H1 (cell line): Measurements from ENCODE around the gene UCN. TPM values are rescaled to one million over a fixed set of nuclear protein-coding genes. Genes with fewer than 3 reads are reported as not detected.

Experiments
- CTBP2 ChIP-seq: IDR thresholded peaks from 2 replicates; pipeline ENCODE4 v1.7.0; 2011; ENCODE audit warnings: borderline replicate concordance, mild to moderate bottlenecking, moderate library complexity, mixed read lengths, low read length; ENCODE audit not compliant: insufficient read depth, insufficient read length
- EZH2 ChIP-seq: fragments of 200-600 bp; sonication (generic); IDR thresholded peaks from 2 replicates; pipeline ENCODE4 v1.7.1; 2012; ENCODE audit warnings: low read depth, mild to moderate bottlenecking, moderate library complexity, low read length, inconsistent platforms; ENCODE audit not compliant: severe bottlenecking
- FOSL1 ChIP-seq: IDR thresholded peaks from 2 replicates; pipeline ENCODE4 v1.6.1; 2011; ENCODE audit warnings: mild to moderate bottlenecking, low read depth, low read length, moderate library complexity; ENCODE audit not compliant: insufficient read depth
- KDM4A ChIP-seq: IDR thresholded peaks from one replicate; pipeline ENCODE4 v1.7.1; 2012; ENCODE audit warnings: low read depth, mild to moderate bottlenecking, moderate library complexity, low read length, inconsistent platforms; ENCODE audit not compliant: severe bottlenecking
- NANOG ChIP-seq: IDR thresholded peaks from 2 replicates; pipeline ENCODE4 v1.6.1; 2011; ENCODE audit warnings: low read length, low read depth, mild to moderate bottlenecking, inconsistent platforms; ENCODE audit not compliant: insufficient read depth, poor library complexity, severe bottlenecking
- POLR2AphosphoS5 ChIP-seq: IDR thresholded peaks from 2 replicates; pipeline ENCODE4 v1.6.1; 2011; ENCODE audit warnings: low read depth, low read length
- POU5F1 ChIP-seq: IDR thresholded peaks from 2 replicates; pipeline ENCODE4 v1.6.1; 2011; ENCODE audit warnings: low read depth, mild to moderate bottlenecking, low read length, moderate library complexity
- SP1 ChIP-seq: IDR thresholded peaks from 2 replicates; pipeline ENCODE4 v1.6.1; 2011; ENCODE audit warnings: low read depth, low read length
- polyA plus RNA-seq, 7 experiments: library from polyadenylated mRNA; depleted of rRNA in 3 of 7; stranded (reverse) in 5 of 7; unstranded in 2 of 7; fragments of >200 nt in 5 of 7; fragments of 200-250 nt in 2 of 7; gene quantifications; 1 replicate in 5 of 7; 2 replicates in 1 of 7; 4 replicates in 1 of 7; pipeline versions ENCODE4 v1.2.1 to v1.2.3, GENCODE V29; 2011 to 2013; ENCODE audit warnings: missing spikeins in 2 of 7, mixed read lengths in 2 of 7
- total RNA-seq: library from RNA; stranded (reverse); fragmentation: NEBNext Ultra II Directional; extraction: Animal tissue kit (Norgen Biotek cat#: 25700); gene quantifications from 2 replicates; pipeline ENCODE4 v1.2.1, GENCODE V29; 2021
- TF ChIP-seq, protein P1 (sequence below): fragments of 300-600 bp; sonication (generic); IDR thresholded peaks from 2 replicates; pipeline ENCODE4 v1.7.1; 2012; ENCODE audit warnings: low read length, moderate library complexity, mild to moderate bottlenecking, inconsistent platforms; ENCODE audit not compliant: insufficient replicate concordance
- TF ChIP-seq, protein P2 (sequence below): IDR thresholded peaks from 2 replicates; pipeline ENCODE4 v1.6.1; 2012; ENCODE audit warnings: low read length, inconsistent platforms

The UCN gene
- total and polyA plus RNA-seq, 2 of the 8 experiments (the other 6 are each of a cell fraction or from before 2014, with no cell fraction given) = 0.35 TPM; not detected in 1

DNA sequence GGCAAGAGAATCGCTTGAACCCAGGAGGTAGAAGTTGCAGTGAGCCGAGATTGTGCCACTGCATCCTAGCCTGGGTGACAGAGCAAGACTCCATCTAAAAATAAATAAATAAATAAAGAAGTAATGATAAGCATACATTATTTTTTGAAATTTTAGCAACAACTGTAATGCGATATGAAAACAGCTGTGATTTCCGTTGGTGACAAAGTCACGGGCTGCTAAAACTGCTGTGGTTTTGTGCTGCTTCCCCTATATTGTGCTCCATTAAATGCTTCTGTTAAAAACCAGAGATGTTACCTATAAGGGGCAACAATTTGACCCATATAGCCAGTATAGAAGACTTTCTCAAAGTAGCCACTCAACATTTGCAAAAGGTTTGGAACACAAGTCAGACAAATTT lies 17.7 kb downstream of the UCN start (continued):
- TF ChIP-seq, protein P1, sequence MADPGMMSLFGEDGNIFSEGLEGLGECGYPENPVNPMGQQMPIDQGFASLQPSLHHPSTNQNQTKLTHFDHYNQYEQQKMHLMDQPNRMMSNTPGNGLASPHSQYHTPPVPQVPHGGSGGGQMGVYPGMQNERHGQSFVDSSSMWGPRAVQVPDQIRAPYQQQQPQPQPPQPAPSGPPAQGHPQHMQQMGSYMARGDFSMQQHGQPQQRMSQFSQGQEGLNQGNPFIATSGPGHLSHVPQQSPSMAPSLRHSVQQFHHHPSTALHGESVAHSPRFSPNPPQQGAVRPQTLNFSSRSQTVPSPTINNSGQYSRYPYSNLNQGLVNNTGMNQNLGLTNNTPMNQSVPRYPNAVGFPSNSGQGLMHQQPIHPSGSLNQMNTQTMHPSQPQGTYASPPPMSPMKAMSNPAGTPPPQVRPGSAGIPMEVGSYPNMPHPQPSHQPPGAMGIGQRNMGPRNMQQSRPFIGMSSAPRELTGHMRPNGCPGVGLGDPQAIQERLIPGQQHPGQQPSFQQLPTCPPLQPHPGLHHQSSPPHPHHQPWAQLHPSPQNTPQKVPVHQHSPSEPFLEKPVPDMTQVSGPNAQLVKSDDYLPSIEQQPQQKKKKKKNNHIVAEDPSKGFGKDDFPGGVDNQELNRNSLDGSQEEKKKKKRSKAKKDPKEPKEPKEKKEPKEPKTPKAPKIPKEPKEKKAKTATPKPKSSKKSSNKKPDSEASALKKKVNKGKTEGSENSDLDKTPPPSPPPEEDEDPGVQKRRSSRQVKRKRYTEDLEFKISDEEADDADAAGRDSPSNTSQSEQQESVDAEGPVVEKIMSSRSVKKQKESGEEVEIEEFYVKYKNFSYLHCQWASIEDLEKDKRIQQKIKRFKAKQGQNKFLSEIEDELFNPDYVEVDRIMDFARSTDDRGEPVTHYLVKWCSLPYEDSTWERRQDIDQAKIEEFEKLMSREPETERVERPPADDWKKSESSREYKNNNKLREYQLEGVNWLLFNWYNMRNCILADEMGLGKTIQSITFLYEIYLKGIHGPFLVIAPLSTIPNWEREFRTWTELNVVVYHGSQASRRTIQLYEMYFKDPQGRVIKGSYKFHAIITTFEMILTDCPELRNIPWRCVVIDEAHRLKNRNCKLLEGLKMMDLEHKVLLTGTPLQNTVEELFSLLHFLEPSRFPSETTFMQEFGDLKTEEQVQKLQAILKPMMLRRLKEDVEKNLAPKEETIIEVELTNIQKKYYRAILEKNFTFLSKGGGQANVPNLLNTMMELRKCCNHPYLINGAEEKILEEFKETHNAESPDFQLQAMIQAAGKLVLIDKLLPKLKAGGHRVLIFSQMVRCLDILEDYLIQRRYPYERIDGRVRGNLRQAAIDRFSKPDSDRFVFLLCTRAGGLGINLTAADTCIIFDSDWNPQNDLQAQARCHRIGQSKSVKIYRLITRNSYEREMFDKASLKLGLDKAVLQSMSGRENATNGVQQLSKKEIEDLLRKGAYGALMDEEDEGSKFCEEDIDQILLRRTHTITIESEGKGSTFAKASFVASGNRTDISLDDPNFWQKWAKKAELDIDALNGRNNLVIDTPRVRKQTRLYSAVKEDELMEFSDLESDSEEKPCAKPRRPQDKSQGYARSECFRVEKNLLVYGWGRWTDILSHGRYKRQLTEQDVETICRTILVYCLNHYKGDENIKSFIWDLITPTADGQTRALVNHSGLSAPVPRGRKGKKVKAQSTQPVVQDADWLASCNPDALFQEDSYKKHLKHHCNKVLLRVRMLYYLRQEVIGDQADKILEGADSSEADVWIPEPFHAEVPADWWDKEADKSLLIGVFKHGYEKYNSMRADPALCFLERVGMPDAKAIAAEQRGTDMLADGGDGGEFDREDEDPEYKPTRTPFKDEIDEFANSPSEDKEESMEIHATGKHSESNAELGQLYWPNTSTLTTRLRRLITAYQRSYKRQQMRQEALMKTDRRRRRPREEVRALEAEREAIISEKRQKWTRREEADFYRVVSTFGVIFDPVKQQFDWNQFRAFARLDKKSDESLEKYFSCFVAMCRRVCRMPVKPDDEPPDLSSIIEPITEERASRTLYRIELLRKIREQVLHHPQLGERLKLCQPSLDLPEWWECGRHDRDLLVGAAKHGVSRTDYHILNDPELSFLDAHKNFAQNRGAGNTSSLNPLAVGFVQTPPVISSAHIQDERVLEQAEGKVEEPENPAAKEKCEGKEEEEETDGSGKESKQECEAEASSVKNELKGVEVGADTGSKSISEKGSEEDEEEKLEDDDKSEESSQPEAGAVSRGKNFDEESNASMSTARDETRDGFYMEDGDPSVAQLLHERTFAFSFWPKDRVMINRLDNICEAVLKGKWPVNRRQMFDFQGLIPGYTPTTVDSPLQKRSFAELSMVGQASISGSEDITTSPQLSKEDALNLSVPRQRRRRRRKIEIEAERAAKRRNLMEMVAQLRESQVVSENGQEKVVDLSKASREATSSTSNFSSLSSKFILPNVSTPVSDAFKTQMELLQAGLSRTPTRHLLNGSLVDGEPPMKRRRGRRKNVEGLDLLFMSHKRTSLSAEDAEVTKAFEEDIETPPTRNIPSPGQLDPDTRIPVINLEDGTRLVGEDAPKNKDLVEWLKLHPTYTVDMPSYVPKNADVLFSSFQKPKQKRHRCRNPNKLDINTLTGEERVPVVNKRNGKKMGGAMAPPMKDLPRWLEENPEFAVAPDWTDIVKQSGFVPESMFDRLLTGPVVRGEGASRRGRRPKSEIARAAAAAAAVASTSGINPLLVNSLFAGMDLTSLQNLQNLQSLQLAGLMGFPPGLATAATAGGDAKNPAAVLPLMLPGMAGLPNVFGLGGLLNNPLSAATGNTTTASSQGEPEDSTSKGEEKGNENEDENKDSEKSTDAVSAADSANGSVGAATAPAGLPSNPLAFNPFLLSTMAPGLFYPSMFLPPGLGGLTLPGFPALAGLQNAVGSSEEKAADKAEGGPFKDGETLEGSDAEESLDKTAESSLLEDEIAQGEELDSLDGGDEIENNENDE = no peak
- TF ChIP-seq EZH2 (no peak), POU5F1 (no peak), NANOG (no peak), FOSL1 (no peak), POLR2AphosphoS5 (no peak), CTBP2 (no peak), KDM4A (no peak), SP1 (no peak)
- TF ChIP-seq, protein P2, sequence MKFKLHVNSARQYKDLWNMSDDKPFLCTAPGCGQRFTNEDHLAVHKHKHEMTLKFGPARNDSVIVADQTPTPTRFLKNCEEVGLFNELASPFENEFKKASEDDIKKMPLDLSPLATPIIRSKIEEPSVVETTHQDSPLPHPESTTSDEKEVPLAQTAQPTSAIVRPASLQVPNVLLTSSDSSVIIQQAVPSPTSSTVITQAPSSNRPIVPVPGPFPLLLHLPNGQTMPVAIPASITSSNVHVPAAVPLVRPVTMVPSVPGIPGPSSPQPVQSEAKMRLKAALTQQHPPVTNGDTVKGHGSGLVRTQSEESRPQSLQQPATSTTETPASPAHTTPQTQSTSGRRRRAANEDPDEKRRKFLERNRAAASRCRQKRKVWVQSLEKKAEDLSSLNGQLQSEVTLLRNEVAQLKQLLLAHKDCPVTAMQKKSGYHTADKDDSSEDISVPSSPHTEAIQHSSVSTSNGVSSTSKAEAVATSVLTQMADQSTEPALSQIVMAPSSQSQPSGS = no peak
